IMR-90 (cell line): ENCODE measurements around the gene GTF3C4. TPM values are rescaled to one million over a fixed set of nuclear protein-coding genes. Genes with fewer than 3 reads are reported as not detected.
A peak's percentile ranks its signal among the peaks of the same experiment; 100 is the strongest.

Source experiments
- ATAC-seq: fragments of 200-7000 bp; cut with Tn5 transposase; 2 replicates; pipeline ENCODE4 v1.9.1; 2020; ENCODE audit warnings: low read depth, mild to moderate bottlenecking, moderate library complexity
- BruUV-seq: library from RNA; stranded (reverse); fragments of 400-500 nt; replicated peaks from 2 replicates; lab custom pipeline; 2021; lab: Mats Ljungman, UMichigan
- CTCF ChIA-PET: fragments of 300-600 bp; formaldehyde crosslinking; extraction: SDS; loops from one replicate; lab custom pipeline; 2021; ENCODE audit warnings: antibody characterized with exemption; lab: Yijun Ruan, JAX
- POLR2A ChIA-PET: fragments of 300-600 bp; sonication (Branson Sonifier 250); formaldehyde crosslinking; loops from one replicate; lab custom pipeline; 2022; ENCODE audit warnings: antibody characterized with exemption; ENCODE audit not compliant: unreplicated experiment; lab: Charles Lee
- DNase-seq: peaks from one replicate; pipeline ENCODE4 v3.0.0; 2013
- H2AFZ ChIP-seq: replicated peaks from 2 replicates; pipeline ENCODE3; 2013; ENCODE audit warnings: low read length, mild to moderate bottlenecking; ENCODE audit not compliant: poor library complexity
- H2AK5ac ChIP-seq: 2 replicates; pipeline ENCODE4 v1.6.1; 2013; ENCODE audit warnings: low read depth, low read length, inconsistent platforms
- H2AK9ac ChIP-seq: replicated peaks from 2 replicates; pipeline ENCODE3; 2013; ENCODE audit warnings: mild to moderate bottlenecking, low read depth, low read length, moderate library complexity; ENCODE audit not compliant: poor library complexity
- H2BK120ac ChIP-seq: 2 replicates; pipeline ENCODE4 v1.6.1; 2013; ENCODE audit warnings: low read depth, low read length, inconsistent platforms
- H2BK15ac ChIP-seq: 3 replicates; pipeline ENCODE4 v1.6.1; 2013; ENCODE audit warnings: low read depth, low read length, inconsistent platforms
- H2BK20ac ChIP-seq: 2 replicates; pipeline ENCODE4 v1.6.1; 2013; ENCODE audit warnings: low read depth, mild to moderate bottlenecking, inconsistent platforms, low read length, moderate library complexity
- H2BK5ac ChIP-seq: 2 replicates; pipeline ENCODE4 v1.6.1; 2013; ENCODE audit warnings: mild to moderate bottlenecking, low read depth, low read length, inconsistent platforms; ENCODE audit not compliant: poor library complexity, severe bottlenecking
- H3K14ac ChIP-seq: replicated peaks from 2 replicates; pipeline ENCODE4 v1.6.1; 2013; ENCODE audit warnings: low read depth, low read length, inconsistent platforms
- H3K18ac ChIP-seq: 2 replicates; pipeline ENCODE4 v1.6.1; 2013; ENCODE audit warnings: low read depth, low read length, control low read depth
- H3K23ac ChIP-seq: 2 replicates; pipeline ENCODE4 v1.6.1; 2013; ENCODE audit warnings: low read depth, low read length, inconsistent platforms
- H3K27ac ChIP-seq: 2 replicates; pipeline ENCODE4 v1.5.1; 2013; ENCODE audit warnings: mild to moderate bottlenecking, control low read depth, low read length; ENCODE audit not compliant: insufficient read depth
- H3K27me3 ChIP-seq: 2 replicates; pipeline ENCODE4 v1.6.1; 2013; ENCODE audit warnings: low read length; ENCODE audit not compliant: control insufficient read depth, insufficient read depth
- H3K36me3 ChIP-seq: 2 replicates; pipeline ENCODE4 v1.6.1; 2013; ENCODE audit warnings: low read length, mixed read lengths; ENCODE audit not compliant: control insufficient read depth, insufficient read depth
- H3K4ac ChIP-seq: 2 replicates; pipeline ENCODE4 v1.6.1; 2013; ENCODE audit warnings: low read depth, low read length, inconsistent platforms
- H3K4me1 ChIP-seq: 2 replicates; pipeline ENCODE4 v1.6.1; 2013; ENCODE audit warnings: low read length, mixed read lengths; ENCODE audit not compliant: control insufficient read depth, insufficient read depth
- H3K4me2 ChIP-seq: 2 replicates; pipeline ENCODE4 v1.6.1; 2013; ENCODE audit warnings: low read depth, mild to moderate bottlenecking, control low read depth, low read length, moderate library complexity
- H3K4me3 ChIP-seq: 2 replicates; pipeline ENCODE4 v1.5.1; 2013; ENCODE audit warnings: low read depth, mild to moderate bottlenecking, control low read depth, low read length, moderate library complexity; ENCODE audit not compliant: insufficient read depth
- H3K56ac ChIP-seq: 2 replicates; pipeline ENCODE4 v1.6.1; 2013; ENCODE audit warnings: low read length, inconsistent platforms; ENCODE audit not compliant: insufficient read depth; ENCODE audit errors: extremely low read depth
- H3K79me1 ChIP-seq, 2 experiments: 2 replicates each; pipeline ENCODE4 v1.6.1; 2013; ENCODE audit warnings: low read length in 2 of 2, inconsistent platforms in 1 of 2, low read depth in 1 of 2
- H3K9ac ChIP-seq: 2 replicates; pipeline ENCODE4 v1.6.1; 2013; ENCODE audit warnings: low read depth, low read length, control low read depth
- H3K9me1 ChIP-seq: 2 replicates; pipeline ENCODE4 v1.6.1; 2013; ENCODE audit warnings: low read length, inconsistent platforms; ENCODE audit not compliant: insufficient read depth
- H3K9me3 ChIP-seq: 2 replicates; pipeline ENCODE4 v1.6.1; 2013; ENCODE audit warnings: low read length; ENCODE audit not compliant: control insufficient read depth, insufficient read depth
- H4K20me1 ChIP-seq: 2 replicates; pipeline ENCODE4 v1.6.1; 2013; ENCODE audit warnings: low read length, inconsistent platforms; ENCODE audit not compliant: insufficient read depth
- H4K5ac ChIP-seq: 2 replicates; pipeline ENCODE4 v1.6.1; 2013; ENCODE audit warnings: mild to moderate bottlenecking, low read depth, low read length, control low read depth
- H4K8ac ChIP-seq, 2 experiments: 2 replicates each; pipeline ENCODE4 v1.6.1; 2013; ENCODE audit warnings: low read depth in 2 of 2, low read length in 2 of 2, control low read depth in 1 of 2, inconsistent platforms in 1 of 2
- H4K91ac ChIP-seq: 2 replicates; pipeline ENCODE4 v1.6.1; 2013; ENCODE audit warnings: low read depth, low read length, inconsistent platforms; ENCODE audit not compliant: insufficient read depth
- BHLHE40 ChIP-seq: fragments of 150-350 bp; IDR thresholded peaks from 2 replicates; pipeline ENCODE4 v1.6.1; 2016; ENCODE audit warnings: mild to moderate bottlenecking, low read depth, low read length
- CEBPB ChIP-seq: IDR thresholded peaks from 2 replicates; pipeline ENCODE4 v1.6.1; 2012; ENCODE audit warnings: low read depth, low read length, improper control_type of control experiment
- CHD1 ChIP-seq: IDR thresholded peaks from 2 replicates; pipeline ENCODE4 v1.6.1; 2012; ENCODE audit warnings: low read depth, low read length, improper control_type of control experiment
- FOS ChIP-seq: fragments of 150-350 bp; IDR thresholded peaks from 2 replicates; pipeline ENCODE4 v1.6.1; 2016; ENCODE audit warnings: low read depth, low read length
- MAFK ChIP-seq: IDR thresholded peaks from 2 replicates; pipeline ENCODE4 v1.6.1; 2012; ENCODE audit warnings: low read depth, low read length, improper control_type of control experiment
- MAZ ChIP-seq: IDR thresholded peaks from 2 replicates; pipeline ENCODE4 v1.6.1; 2012; ENCODE audit warnings: low read depth, mild to moderate bottlenecking, low read length, improper control_type of control experiment, moderate library complexity, borderline replicate concordance
- MXI1 ChIP-seq: IDR thresholded peaks from 2 replicates; pipeline ENCODE4 v1.6.1; 2012; ENCODE audit warnings: low read depth, mild to moderate bottlenecking, low read length, moderate library complexity, borderline replicate concordance
- NFE2L2 ChIP-seq: fragments of 150-350 bp; IDR thresholded peaks from 2 replicates; pipeline ENCODE4 v1.6.1; 2016; ENCODE audit warnings: low read depth, mild to moderate bottlenecking, low read length
- POLR2A ChIP-seq: IDR thresholded peaks from 2 replicates; pipeline ENCODE4 v1.6.1; 2012; ENCODE audit warnings: mild to moderate bottlenecking, low read depth, low read length
- RCOR1 ChIP-seq: IDR thresholded peaks from 2 replicates; pipeline ENCODE4 v1.6.1; 2012; ENCODE audit warnings: mild to moderate bottlenecking, low read length, improper control_type of control experiment; ENCODE audit not compliant: insufficient replicate concordance
- RFX5 ChIP-seq: IDR thresholded peaks from 2 replicates; pipeline ENCODE4 v1.8.0; 2012; ENCODE audit warnings: low read depth, mild to moderate bottlenecking, low read length, moderate library complexity
- SMC3 ChIP-seq: fragments of 150-350 bp; IDR thresholded peaks from 2 replicates; pipeline ENCODE4 v1.6.1; 2016; ENCODE audit warnings: low read depth, mild to moderate bottlenecking, antibody characterized with exemption, low read length, moderate library complexity
- WGBS, 2 experiments: methylation state at CpG; one replicate each; pipeline versions ENCODE4 v1.1.5 to v1.1.7; 2013; ENCODE audit warnings: missing lambda C conversion rate in 2 of 2; ENCODE audit not compliant: insufficient read length in 1 of 2; ENCODE audit errors: extremely low coverage in 2 of 2; 5-methylcytosine and 5-hydroxymethylcytosine counted together
- dilution Hi-C: fragments of 300-500 bp; cut with HindIII; formaldehyde crosslinking; loops from one replicate; pipeline ENCODE4 v1.14.3; 2018; ENCODE audit warnings: low sequenced_read_pairs; ENCODE audit not compliant: unreplicated experiment
- in situ Hi-C: fragments of 300-500 bp; cut with MboI; formaldehyde crosslinking; loops from 3 replicates; pipeline ENCODE4 v1.14.3; 2019; ENCODE audit warnings: low sequenced_read_pairs, inconsistent platforms, mixed read lengths
- intact Hi-C: fragments of 100-400 bp; cut with micrococcal nuclease; formaldehyde crosslinking; loops from 2 replicates; pipeline ENCODE4 v1.10.0; 2022
- polyA plus RNA-seq, 3 experiments: library from polyadenylated mRNA; depleted of rRNA; stranded (reverse); fragments of >200 nt; gene quantifications; 2 replicates each; pipeline ENCODE4 v1.2.3, GENCODE V29; 2012; ENCODE audit warnings: low replicate concordance in 1 of 3
- total RNA-seq: library from RNA; depleted of rRNA; stranded (reverse); fragments of >200 nt; gene quantifications from 2 replicates; pipeline ENCODE4 v1.2.3, GENCODE V29; 2012
- TF ChIP-seq, protein P1 (sequence below): fragments of 150-350 bp; IDR thresholded peaks from 2 replicates; pipeline ENCODE4 v1.6.1; 2017; ENCODE audit warnings: mild to moderate bottlenecking, antibody characterized with exemption, low read length, low read depth
- TF ChIP-seq, protein P2 (sequence below): conservative IDR thresholded peaks from 2 replicates; pipeline ENCODE4 v1.5.1; 2012; ENCODE audit warnings: mild to moderate bottlenecking, low read depth, low read length, improper control_type of control experiment
- TF ChIP-seq, protein P3 (sequence below): fragments of 150-350 bp; IDR thresholded peaks from 2 replicates; pipeline ENCODE4 v1.6.1; 2016; ENCODE audit warnings: low read depth, mild to moderate bottlenecking, low read length, moderate library complexity, borderline replicate concordance

The GTF3C4 gene
- total and polyA plus RNA-seq, 2 of the 4 experiments (the other 2 are of a cell fraction), result 4.7 to 16.5 TPM

DNA sequence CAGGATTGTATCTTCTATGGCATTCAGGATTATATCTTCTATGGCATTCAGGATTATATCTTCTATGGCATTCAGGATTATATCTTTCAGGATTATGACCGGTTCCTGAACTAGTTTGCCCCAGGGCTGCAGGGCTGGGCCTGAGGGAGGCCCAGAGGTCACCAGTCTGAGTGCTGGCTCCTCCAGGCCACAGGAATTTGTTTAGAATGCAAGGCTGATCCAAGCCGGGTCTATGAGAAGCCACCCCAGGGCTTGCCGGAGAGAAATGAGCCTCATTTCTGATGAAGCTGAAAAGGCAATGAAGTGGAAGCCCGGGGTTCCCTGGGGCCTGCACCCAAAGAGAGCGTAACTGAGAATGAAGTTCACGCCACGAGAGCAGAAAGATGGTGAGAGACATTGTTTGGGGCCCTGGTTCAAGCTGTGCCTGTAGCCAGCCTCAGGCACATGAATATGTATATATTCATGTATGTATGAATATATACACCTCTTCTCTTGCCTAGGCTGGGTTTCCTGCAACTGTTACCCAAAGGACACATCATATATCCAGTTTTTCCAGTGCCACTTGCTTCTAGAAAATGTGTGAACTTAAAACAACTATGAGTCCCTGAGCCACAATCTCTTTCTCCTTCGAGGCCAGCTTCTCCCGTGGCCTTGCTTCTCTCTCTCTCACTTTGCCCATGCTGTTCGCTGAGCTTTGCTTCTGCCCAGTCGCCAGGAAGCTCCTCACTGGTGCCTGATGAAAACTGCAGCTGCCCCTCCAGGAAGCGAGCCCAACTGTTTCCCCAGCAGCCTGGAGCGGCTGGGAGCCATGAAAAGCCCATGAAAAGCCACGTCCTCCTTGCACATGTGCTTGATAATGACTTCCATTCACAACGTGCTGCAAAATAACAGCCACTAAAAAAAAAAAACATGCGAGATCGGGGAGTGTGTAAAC lies 62.3 kb downstream of the GTF3C4 start:
- DNase-seq, result no peak
- H3K4ac ChIP-seq, result no peak overlapping the region
- H3K27me3 ChIP-seq, result peaks cover 31% of the 10 kb centered on the region
- intact Hi-C loops (no loop called here), dilution Hi-C loops (no loop called here), in situ Hi-C loops (no loop called here)
- CTCF ChIA-PET, result no interaction called here
- H2BK20ac ChIP-seq, result no peak overlapping the region
- no peak overlapping the region for H2BK5ac ChIP-seq
- H3K9me1 ChIP-seq, result no peaks in the 10 kb centered on the region
- H4K91ac ChIP-seq, result no peak overlapping the region
- no peak overlapping the region for H3K9ac ChIP-seq
- no peak overlapping the region for H4K5ac ChIP-seq
- no peak overlapping the region for H3K23ac ChIP-seq
- no peaks in the 10 kb centered on the region for H4K20me1 ChIP-seq
- H3K79me1 ChIP-seq, result no peaks in the 10 kb centered on the region
- 23% methylated on average over 4 of the region's 17 CpGs; no CpG with 5 or more reads in 1 of the 2 experiments for WGBS, 2 experiments
- no peak overlapping the region for H3K18ac ChIP-seq
- H2AFZ ChIP-seq, result peak overlapping the region; percentile 36
- H3K27ac ChIP-seq, result no peak overlapping the region
- no peaks in the 10 kb centered on the region for H3K36me3 ChIP-seq
- H3K9me3 ChIP-seq, result no peaks in the 10 kb centered on the region
- no peak overlapping the region for H2AK9ac ChIP-seq
- ATAC-seq, result peak; percentile 83
- no peak overlapping the region for H3K4me3 ChIP-seq
- no peaks in the 10 kb centered on the region for H3K4me1 ChIP-seq
- no peak overlapping the region for H3K14ac ChIP-seq
- H3K4me2 ChIP-seq, result no peak overlapping the region
- no peak overlapping the region for H2BK120ac ChIP-seq
- no peak overlapping the region for H4K8ac ChIP-seq
- no peak overlapping the region for H3K56ac ChIP-seq
- POLR2A ChIA-PET, result no interaction called here
- H2BK15ac ChIP-seq, result no peak overlapping the region
- BruUV-seq, result no TSS peak
- no peak overlapping the region for H2AK5ac ChIP-seq
- no peak for TF ChIP-seq CHD1
- TF ChIP-seq, protein P1, sequence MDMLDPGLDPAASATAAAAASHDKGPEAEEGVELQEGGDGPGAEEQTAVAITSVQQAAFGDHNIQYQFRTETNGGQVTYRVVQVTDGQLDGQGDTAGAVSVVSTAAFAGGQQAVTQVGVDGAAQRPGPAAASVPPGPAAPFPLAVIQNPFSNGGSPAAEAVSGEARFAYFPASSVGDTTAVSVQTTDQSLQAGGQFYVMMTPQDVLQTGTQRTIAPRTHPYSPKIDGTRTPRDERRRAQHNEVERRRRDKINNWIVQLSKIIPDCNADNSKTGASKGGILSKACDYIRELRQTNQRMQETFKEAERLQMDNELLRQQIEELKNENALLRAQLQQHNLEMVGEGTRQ, result no peak
- TF ChIP-seq POLR2A, result no peak
- no peak for TF ChIP-seq BHLHE40
- TF ChIP-seq CEBPB, result no peak
- TF ChIP-seq, protein P2, sequence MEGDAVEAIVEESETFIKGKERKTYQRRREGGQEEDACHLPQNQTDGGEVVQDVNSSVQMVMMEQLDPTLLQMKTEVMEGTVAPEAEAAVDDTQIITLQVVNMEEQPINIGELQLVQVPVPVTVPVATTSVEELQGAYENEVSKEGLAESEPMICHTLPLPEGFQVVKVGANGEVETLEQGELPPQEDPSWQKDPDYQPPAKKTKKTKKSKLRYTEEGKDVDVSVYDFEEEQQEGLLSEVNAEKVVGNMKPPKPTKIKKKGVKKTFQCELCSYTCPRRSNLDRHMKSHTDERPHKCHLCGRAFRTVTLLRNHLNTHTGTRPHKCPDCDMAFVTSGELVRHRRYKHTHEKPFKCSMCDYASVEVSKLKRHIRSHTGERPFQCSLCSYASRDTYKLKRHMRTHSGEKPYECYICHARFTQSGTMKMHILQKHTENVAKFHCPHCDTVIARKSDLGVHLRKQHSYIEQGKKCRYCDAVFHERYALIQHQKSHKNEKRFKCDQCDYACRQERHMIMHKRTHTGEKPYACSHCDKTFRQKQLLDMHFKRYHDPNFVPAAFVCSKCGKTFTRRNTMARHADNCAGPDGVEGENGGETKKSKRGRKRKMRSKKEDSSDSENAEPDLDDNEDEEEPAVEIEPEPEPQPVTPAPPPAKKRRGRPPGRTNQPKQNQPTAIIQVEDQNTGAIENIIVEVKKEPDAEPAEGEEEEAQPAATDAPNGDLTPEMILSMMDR, result no peak
- no peak for TF ChIP-seq MAFK
- TF ChIP-seq MXI1, result no peak
- no peak for TF ChIP-seq FOS
- no peak for TF ChIP-seq MAZ
- TF ChIP-seq RFX5, result no peak
- no peak for TF ChIP-seq SMC3
- no peak for TF ChIP-seq NFE2L2
- TF ChIP-seq, protein P3, sequence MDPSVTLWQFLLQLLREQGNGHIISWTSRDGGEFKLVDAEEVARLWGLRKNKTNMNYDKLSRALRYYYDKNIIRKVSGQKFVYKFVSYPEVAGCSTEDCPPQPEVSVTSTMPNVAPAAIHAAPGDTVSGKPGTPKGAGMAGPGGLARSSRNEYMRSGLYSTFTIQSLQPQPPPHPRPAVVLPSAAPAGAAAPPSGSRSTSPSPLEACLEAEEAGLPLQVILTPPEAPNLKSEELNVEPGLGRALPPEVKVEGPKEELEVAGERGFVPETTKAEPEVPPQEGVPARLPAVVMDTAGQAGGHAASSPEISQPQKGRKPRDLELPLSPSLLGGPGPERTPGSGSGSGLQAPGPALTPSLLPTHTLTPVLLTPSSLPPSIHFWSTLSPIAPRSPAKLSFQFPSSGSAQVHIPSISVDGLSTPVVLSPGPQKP, result no peak
- no peak for TF ChIP-seq RCOR1
